ENCODE measurements around the gene AIPL1.

Gene AIPL1

GRCh38 chr17:6465206-6466003, 30.5 kb upstream of the AIPL1 start:
- DNase-seq, result no peak

- no peak for DNase-seq
Measured at GRCh38 chr17:6464446-6465041, 29.6 kb upstream of the AIPL1 start.

- DNase-seq, result no peak
Measured at GRCh38 chr17:6463616-6464445, 28.9 kb upstream of the AIPL1 start.

- no peak for DNase-seq
Measured at GRCh38 chr17:6462692-6463091, 27.8 kb upstream of the AIPL1 start.

GRCh38 chr17:6461792-6462524, 27.0 kb upstream of the AIPL1 start:
- no peak for DNase-seq

- no peak for DNase-seq
Measured at GRCh38 chr17:6461246-6461645, 26.3 kb upstream of the AIPL1 start.

GRCh38 chr17:6460531-6461161, 25.7 kb upstream of the AIPL1 start:
- DNase-seq, result no peak

- no peak for DNase-seq
Measured at GRCh38 chr17:6458460-6458950, 23.6 kb upstream of the AIPL1 start.

GRCh38 chr17:6457688-6458459, 23.0 kb upstream of the AIPL1 start:
- DNase-seq, result no peak

- no peak for DNase-seq
Measured at GRCh38 chr17:6456914-6457687, 22.2 kb upstream of the AIPL1 start.

GRCh38 chr17:6456321-6456720, 21.4 kb upstream of the AIPL1 start:
- DNase-seq, result no peak

GRCh38 chr17:6455321-6455705, 20.4 kb upstream of the AIPL1 start:
- DNase-seq, result peak; percentile 33

- DNase-seq, result no peak
Measured at GRCh38 chr17:6454495-6455320, 19.8 kb upstream of the AIPL1 start.

- no peak for DNase-seq
Measured at GRCh38 chr17:6453279-6454024, 18.5 kb upstream of the AIPL1 start.

- no peak for DNase-seq
Measured at GRCh38 chr17:6452471-6453266, 17.7 kb upstream of the AIPL1 start.

GRCh38 chr17:6450926-6451832, 16.3 kb upstream of the AIPL1 start:
- no peak for DNase-seq

- no peak for DNase-seq
Measured at GRCh38 chr17:6449307-6449706, 14.4 kb upstream of the AIPL1 start.

Data from activated CD8-positive, alpha-beta memory T cell treated with anti-CD3 and anti-CD28 coated beads, Interleukin-2, amount 50 U/mL, for 4 hours (primary cell).